Panc1 (cell line): ENCODE measurements around the gene SNTA1. TPM values are rescaled to one million over a fixed set of nuclear protein-coding genes. Genes with fewer than 3 reads are reported as not detected.

Source experiments
- ATAC-seq: fragments of 200-7000 bp; cut with Tn5 transposase; 2 replicates; pipeline ENCODE4 v1.9.1; 2020; ENCODE audit warnings: mild to moderate bottlenecking, moderate library complexity
- BruUV-seq: library from RNA; stranded (reverse); fragments of 400-500 nt; replicated peaks from 2 replicates; lab custom pipeline; 2021; lab: Mats Ljungman, UMichigan
- CTCF ChIA-PET: fragments of 300-600 bp; sonication (Branson Sonifier 250); formaldehyde crosslinking; loops from one replicate; lab custom pipeline; 2022; ENCODE audit warnings: antibody characterized with exemption; lab: Charles Lee
- POLR2A ChIA-PET: fragments of 300-600 bp; sonication (Branson Sonifier 250); formaldehyde crosslinking; loops from one replicate; lab custom pipeline; 2022; ENCODE audit warnings: antibody characterized with exemption; lab: Charles Lee
- DNase-seq: peaks from one replicate; pipeline ENCODE4 v3.0.0-alpha.2; 2010; ENCODE audit warnings: low read depth, low spot score
- H3K27ac ChIP-seq: 2 replicates; pipeline ENCODE4 v1.5.1; 2011; ENCODE audit warnings: mild to moderate bottlenecking, low read length, inconsistent platforms
- H3K27me3 ChIP-seq: fragments of 200-500 bp; sonication (Bioruptor generic); 2 replicates; pipeline ENCODE4 v1.6.0; 2014; ENCODE audit warnings: low read length, inconsistent platforms; ENCODE audit not compliant: control insufficient read depth, insufficient read depth
- H3K36me3 ChIP-seq: fragments of 200-500 bp; sonication (Bioruptor generic); 2 replicates; pipeline ENCODE4 v1.5.1; 2014; ENCODE audit warnings: inconsistent platforms, mild to moderate bottlenecking, low read length, moderate library complexity; ENCODE audit not compliant: control insufficient read depth, insufficient read depth
- H3K4me1 ChIP-seq: 2 replicates; pipeline ENCODE4 v1.5.1; 2011; ENCODE audit warnings: inconsistent platforms, mild to moderate bottlenecking, low read length, moderate library complexity; ENCODE audit not compliant: control insufficient read depth, insufficient read depth
- H3K4me3 ChIP-seq, 2 experiments: 2 replicates each; pipeline ENCODE4 v1.5.1; 2011 to 2012; ENCODE audit warnings: low read depth in 2 of 2, low read length in 2 of 2, mild to moderate bottlenecking in 2 of 2, inconsistent platforms in 1 of 2, moderate library complexity in 1 of 2
- H3K9me3 ChIP-seq: fragments of 200-500 bp; sonication (Bioruptor generic); 2 replicates; pipeline ENCODE4 v1.5.1; 2014; ENCODE audit warnings: low read depth, mild to moderate bottlenecking, inconsistent platforms, low read length, moderate library complexity; ENCODE audit not compliant: control insufficient read depth, insufficient read depth
- CTCF ChIP-seq: fragments of 450-650 bp; IDR thresholded peaks from 2 replicates; pipeline ENCODE4 v1.5.1; 2017; ENCODE audit warnings: mild to moderate bottlenecking
- POLR2AphosphoS5 ChIP-seq: IDR thresholded peaks from 2 replicates; pipeline ENCODE4 v1.6.1; 2012; ENCODE audit warnings: mild to moderate bottlenecking, low read depth, low read length, moderate library complexity
- REST ChIP-seq, 2 experiments: IDR thresholded peaks; 2 replicates each; pipeline ENCODE4 v1.6.1; 2011 to 2012; ENCODE audit warnings: low read depth in 2 of 2, control low read depth in 1 of 2, low read length in 1 of 2, mild to moderate bottlenecking in 1 of 2, moderate library complexity in 1 of 2; ENCODE audit not compliant: insufficient read depth in 1 of 2
- SIN3A ChIP-seq: IDR thresholded peaks from 2 replicates; pipeline ENCODE4 v1.6.1; 2012; ENCODE audit warnings: low read depth, mild to moderate bottlenecking, low read length, moderate library complexity, borderline replicate concordance; ENCODE audit not compliant: insufficient read depth
- TCF7L2 ChIP-seq: IDR thresholded peaks from 2 replicates; pipeline ENCODE4 v1.6.1; 2011; ENCODE audit warnings: mild to moderate bottlenecking, low read depth, low read length, inconsistent platforms
- in situ Hi-C: cut with HindIII; loops from 2 replicates; pipeline ENCODE4 v1.10.0; 2016; ENCODE audit warnings: low sequenced_read_pairs, low pct_unique_long_range_greater_than_20kb
- intact Hi-C: fragments of 100-400 bp; cut with micrococcal nuclease; formaldehyde crosslinking; loops from one replicate; pipeline ENCODE4 v1.10.0; 2022; ENCODE audit not compliant: unreplicated experiment
- total RNA-seq: library from RNA; stranded (reverse); gene quantifications from one replicate; pipeline ENCODE4 v1.2.1, GENCODE V29; 2021; ENCODE audit not compliant: unreplicated experiment

Gene SNTA1
- total RNA-seq, 1 experiment from 2014 or later: 12.0 TPM

GRCh38 chr20:33477386-33478234, 34.0 kb upstream of the SNTA1 start:
- H3K27me3 ChIP-seq: no peaks in the 10 kb centered on the region
- H3K36me3 ChIP-seq: no peaks in the 10 kb centered on the region
- DNase-seq (no peak), ATAC-seq (no peak)
- in situ Hi-C loops: no loop called here
- CTCF ChIA-PET: no interaction called here
- no peaks in the 10 kb centered on the region for H3K4me1 ChIP-seq
- intact Hi-C loops: no loop called here
- H3K4me3 ChIP-seq: no peak overlapping the region
- BruUV-seq: no TSS peak
- H3K27ac ChIP-seq: no peak overlapping the region
- TF ChIP-seq CTCF: no peak
- TF ChIP-seq TCF7L2: no peak
- no peak for TF ChIP-seq REST (IDR thresholded peaks at IDR 0.05; ENCODE audit: insufficient read depth in 1 of 2, low read depth in 2 of 2, low read length in 1 of 2)
- no peak for TF ChIP-seq POLR2AphosphoS5
- TF ChIP-seq SIN3A: no peak
- POLR2A ChIA-PET: interaction anchor here (0.6 kb wide), 2 partner anchors 11 to 1166 kb away, joined by 4 to 5 read pairs; no protein-coding TSS in a partner anchor
- H3K9me3 ChIP-seq: no peaks in the 10 kb centered on the region

- Histone ChIP-seq H3K4me1 (no peaks in the 10 kb centered on the region), H3K4me3 (no peak overlapping the region), H3K9me3 (no peaks in the 10 kb centered on the region), H3K36me3 (no peaks in the 10 kb centered on the region), H3K27ac (no peak overlapping the region), H3K27me3 (no peaks in the 10 kb centered on the region)
- POLR2A ChIA-PET: interaction anchor here (0.6 kb wide), 1 partner anchor 333 kb away, joined by 12 read pairs; no protein-coding TSS in a partner anchor
- DNase-seq (no peak), ATAC-seq (no peak)
- CTCF ChIA-PET: no interaction called here
- BruUV-seq: no TSS peak
- intact Hi-C loops (no loop called here), in situ Hi-C loops (no loop called here)
- TF ChIP-seq SIN3A (no peak), REST (IDR thresholded peaks at IDR 0.05; ENCODE audit: insufficient read depth in 1 of 2, low read depth in 2 of 2, low read length in 1 of 2) (no peak), POLR2AphosphoS5 (no peak), TCF7L2 (no peak), CTCF (no peak)
These were observed 32.0 kb upstream of the SNTA1 start for GRCh38 chr20:33475381-33476152.
